ENCODE measurements around the gene KPTN.

The KPTN gene

GRCh38 chr19:47464675-47465419, 19.2 kb downstream of the KPTN start:
- no peak for DNase-seq

GRCh38 chr19:47461876-47462275, 22.1 kb downstream of the KPTN start:
- no peak for DNase-seq

DNA sequence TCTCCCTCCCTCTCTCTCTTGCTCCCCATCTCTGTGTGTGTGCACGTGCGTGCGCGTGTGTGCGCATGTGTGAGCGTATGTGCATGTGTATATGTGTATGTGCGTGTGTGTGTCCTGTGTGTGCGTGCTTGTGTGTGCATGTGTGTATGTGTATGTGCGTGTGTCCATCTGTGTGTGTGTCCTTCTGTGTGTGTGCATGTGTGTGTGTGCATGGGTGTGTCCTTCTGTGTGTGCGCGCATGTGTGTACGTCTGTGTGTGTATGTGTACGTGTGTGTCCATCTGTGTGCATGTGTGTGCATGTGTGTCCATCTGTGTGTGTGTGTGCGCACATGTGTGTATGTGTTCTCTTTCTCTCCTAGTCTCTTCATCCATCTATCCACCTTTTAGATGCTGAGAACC, 24.5 kb downstream of the KPTN start:
- DNase-seq = no peak

GRCh38 chr19:47458672-47459071, 25.3 kb downstream of the KPTN start:
- no peak for DNase-seq

- no peak for DNase-seq
These were observed 27.1 kb downstream of the KPTN start for GRCh38 chr19:47456721-47457474.

DNA sequence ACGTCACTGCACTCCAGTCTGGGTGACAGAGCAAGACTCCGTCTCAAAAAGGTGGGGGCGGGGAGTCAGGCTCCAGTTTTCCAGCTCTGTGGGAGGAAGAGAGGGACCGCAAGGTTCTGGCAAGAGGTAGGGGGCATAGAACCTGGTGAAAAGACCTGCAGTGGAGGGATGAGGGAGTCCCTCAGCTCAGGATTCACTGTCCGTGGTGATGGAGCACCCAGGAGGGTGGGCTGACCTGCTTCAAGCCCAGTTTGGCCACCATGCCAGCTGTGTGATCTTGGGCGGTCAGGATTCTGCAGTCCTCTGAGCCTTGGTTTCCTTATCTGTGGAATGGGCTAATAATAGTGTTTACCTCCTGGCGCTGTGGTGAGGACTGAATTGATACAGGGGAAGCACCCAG, 33.5 kb downstream of the KPTN start:
- no peak for DNase-seq

- DNase-seq = no peak
These were observed 35.7 kb downstream of the KPTN start for GRCh38 chr19:47448360-47448727.

- no peak for DNase-seq
These were observed 36.3 kb downstream of the KPTN start for GRCh38 chr19:47447470-47448359.

DNA sequence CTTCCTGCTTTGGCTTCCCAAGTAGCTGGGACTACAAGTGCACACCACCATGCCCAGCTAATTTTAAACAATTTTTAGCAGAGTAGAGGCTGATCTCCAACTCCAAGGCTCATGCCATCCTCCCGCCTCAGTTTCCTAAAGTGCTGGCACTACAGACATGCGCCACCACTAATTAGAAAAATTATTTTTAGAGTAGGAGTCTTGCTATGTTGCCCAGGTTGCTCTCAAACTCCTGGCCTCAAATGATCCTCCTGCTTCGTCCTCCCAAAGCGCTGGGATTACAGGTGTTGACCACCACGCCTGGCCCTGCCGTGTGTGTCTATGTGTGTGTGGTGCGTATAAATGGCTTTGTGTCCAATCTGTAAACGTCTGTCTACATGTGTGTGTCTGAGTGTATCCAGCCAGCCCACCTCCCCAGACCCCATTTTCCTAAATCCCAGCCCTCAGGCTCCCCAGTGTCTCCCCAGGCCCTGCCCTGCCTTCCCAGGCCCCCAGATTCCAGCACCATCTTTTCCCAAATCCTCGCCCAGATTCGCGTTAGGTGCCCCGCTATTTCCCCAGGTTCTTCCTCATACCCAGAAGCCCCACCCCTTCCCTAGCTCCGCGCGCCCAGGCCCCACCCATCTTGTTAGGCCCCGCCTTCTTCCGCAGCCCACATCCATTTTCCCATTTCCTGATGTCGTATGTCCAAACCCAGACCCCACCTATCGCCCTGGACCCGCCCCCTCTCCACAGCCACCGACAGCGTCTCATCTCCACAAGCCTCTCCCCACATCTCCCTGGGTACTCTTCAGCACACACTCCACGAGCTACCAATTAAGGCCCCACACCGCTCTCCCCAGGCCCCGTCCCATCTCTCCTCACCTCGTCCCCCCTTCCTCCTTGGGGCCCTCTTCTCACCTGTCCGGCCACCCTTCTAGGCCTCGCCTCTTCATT, 37.2 kb downstream of the KPTN start:
- DNase-seq = no peak

DNA sequence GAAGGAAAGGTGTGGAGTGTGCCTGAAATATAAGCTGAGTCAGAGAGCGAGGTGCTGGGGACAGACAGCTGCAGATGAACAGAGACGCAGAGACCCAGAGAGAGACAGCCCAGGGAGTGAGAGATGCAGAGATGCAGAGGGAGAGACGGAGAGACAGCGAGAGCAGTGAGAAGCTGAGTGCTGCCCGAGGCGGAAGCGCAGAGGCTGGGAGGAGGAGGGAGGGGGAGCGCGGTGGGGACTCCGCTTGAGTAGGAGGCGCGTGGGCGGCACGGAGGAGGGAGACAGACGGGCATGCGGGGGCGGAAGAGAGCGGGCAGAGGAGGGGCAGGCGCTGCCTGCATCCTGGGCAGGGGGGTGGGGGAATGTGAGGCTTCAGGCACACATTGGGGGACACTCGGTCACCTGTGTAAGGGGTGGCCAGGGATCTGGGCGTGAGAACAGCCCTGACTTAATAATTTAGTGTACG, 38.0 kb downstream of the KPTN start:
- DNase-seq = peak; percentile 57

- no peak for DNase-seq
These were observed 38.5 kb downstream of the KPTN start for GRCh38 chr19:47445527-47445926.

DNA sequence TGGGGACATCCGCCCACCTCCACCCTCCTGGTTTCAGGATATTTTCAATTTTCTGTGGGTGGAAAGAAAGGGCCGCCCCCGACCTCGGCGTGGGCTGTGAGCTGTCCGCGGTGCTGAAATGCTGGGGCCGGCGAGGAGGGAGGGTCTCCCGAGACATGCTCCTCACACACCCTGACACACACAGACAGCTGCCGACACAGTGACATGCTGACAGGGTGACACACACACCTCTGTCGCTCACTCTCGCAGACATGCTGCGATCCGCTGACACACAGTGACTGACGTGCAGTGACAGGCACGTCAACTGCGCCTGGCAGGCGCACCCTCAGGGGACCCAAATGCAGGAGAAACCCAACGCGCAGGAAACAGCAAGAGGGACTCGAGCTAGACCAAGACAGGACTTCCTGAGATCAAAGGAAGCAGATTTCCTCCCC, 39.6 kb downstream of the KPTN start:
- DNase-seq = peak; percentile 20

DNA sequence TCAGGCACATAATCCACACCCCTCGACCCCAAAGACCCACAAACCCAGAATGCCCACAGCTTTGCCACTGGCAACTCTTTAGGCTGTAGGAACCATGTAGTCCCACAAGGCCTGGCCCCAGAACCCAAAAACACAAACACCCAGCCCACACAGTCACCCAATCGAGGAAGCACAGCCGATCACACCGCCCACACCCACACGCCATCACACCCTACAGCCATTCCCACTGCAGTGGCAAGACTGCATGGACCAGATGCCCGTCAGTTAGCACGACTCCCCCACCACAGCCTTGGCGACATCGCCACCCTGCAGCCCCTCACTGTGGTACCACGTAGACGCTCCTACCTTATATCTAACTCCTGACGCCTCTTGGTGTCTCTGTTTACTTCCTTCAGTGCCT, 40.7 kb downstream of the KPTN start:
- no peak for DNase-seq

GRCh38 chr19:47438793-47439220, 45.2 kb downstream of the KPTN start:
- no peak for DNase-seq

- no peak for DNase-seq
These were observed 46.5 kb downstream of the KPTN start for GRCh38 chr19:47437500-47437899.

GRCh38 chr19:47436712-47437401, 47.2 kb downstream of the KPTN start:
- peak; percentile 76 for DNase-seq

GRCh38 chr19:47435883-47436417, 48.1 kb downstream of the KPTN start:
- DNase-seq = no peak

DNA sequence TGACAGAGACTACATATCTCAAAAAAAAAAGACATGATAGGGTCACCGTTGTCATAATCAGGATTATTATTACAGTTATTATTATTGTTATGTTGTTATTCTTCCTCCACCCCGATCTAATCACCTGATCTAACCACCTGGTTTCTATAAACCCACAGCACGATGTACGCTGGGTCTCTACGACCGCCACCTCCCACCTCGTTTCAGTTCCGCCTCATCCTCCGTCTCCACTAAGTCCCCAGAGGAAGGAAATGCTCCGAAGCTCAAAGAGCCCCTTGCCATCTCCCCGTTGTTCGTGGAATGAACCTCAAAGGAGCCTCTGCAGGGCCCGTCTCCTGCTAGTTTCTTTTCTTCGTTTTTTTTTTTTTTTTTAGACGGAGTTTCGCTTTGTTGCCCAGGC, 48.8 kb downstream of the KPTN start:
- DNase-seq = no peak

- DNase-seq = no peak
These were observed 49.9 kb downstream of the KPTN start for GRCh38 chr19:47434088-47434487.

- no peak for DNase-seq
These were observed 50.9 kb downstream of the KPTN start for GRCh38 chr19:47433121-47433520.

DNA sequence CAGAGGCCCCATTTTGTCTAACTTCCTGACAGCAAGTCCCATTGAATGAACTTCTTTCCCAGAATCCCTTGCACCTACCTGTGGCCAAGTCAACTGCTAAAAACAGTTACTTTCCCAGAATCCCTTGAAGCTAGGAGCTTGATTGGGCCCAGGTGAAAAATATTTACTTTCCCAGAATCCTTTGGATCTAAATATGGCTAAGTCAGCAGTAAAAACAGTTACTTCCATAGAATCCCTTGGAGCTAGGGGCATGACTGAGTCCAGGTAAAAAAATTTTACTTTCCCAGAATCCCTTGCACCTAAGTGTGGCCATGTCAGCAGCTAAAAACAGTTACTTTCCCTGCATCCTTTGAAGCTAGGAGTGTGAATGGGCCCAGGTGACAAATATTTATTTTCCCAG, 51.5 kb downstream of the KPTN start:
- DNase-seq = no peak
